Erythroblast (primary cell): Measurements from ENCODE around the gene TXLNB.

ENCODE experiments used
- DNase-seq, 2 experiments: peaks; one replicate each; lab custom pipeline; 2025; lab: John Stamatoyannopoulos, UW
- GATA1 ChIP-seq: IDR thresholded peaks from 2 replicates; pipeline ENCODE4 v1.6.1; 2011; ENCODE audit warnings: low read depth, mild to moderate bottlenecking, control low read depth, low read length, moderate library complexity
- POLR2A ChIP-seq: IDR thresholded peaks from 2 replicates; pipeline ENCODE4 v1.6.1; 2011; ENCODE audit warnings: mild to moderate bottlenecking, low read length

The TXLNB gene

DNA sequence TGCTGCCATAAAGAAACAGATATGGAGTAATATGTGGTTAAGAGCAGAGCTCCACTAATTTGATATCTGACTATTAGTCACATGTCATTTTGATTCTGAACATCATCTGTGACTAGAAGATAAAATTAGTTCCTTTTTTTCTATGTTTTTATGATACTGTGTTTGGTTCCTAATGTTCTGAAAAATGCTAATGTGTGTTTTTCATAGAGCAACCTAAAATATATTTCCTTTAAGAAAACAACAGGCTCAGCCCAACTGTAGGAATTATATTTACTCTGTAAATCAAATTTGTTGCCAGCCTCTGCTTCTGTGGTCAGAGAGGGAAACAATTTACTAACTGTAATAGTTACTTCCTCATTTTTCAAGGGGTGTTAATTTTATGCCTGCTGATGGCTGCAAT is 33.3 kb upstream of the TXLNB start:
- DNase-seq: no peak
- TF ChIP-seq GATA1: no peak
- no peak for TF ChIP-seq POLR2A

- no peak for TF ChIP-seq POLR2A
- no peak for TF ChIP-seq GATA1
- DNase-seq: no peak
Measured at GRCh38 chr6:139324301-139324555, 32.4 kb upstream of the TXLNB start.

DNA sequence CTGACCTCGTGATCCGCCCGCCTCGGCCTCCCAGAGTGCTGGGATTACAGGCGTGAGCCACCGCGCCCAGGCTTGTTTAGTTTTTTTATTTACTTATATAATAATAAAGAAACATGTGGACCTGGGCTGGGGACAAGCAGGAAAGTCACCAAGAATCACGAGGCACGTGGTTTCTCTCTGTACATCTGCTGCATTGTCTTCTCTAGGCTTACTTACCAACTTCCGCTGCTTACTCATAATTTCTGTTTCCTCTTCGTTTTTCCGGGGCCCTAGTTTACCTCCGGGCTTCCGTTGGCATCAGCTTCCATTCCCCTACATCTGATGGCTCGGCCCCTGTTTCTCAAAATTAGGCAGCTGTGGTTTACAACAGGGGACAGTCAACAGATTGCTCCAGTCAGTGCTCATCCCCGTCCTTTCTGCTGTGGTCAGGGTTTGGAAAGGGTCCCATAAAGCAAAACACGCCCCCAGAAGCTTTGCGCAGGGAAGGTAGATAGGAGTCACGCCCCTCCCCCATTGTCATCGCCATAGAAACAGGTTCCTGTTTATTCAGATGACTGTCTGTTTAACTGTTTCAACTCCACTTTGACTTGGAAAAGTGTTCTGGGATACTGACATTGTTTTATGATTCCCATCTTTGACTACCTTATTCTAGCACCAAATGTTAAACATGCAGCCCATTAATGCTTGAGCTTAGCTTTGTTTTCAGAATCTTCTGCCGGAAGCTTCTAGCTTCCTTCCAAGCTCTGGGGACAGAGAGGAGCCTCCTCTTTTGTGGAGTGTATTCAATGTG is 31.9 kb upstream of the TXLNB start:
- TF ChIP-seq POLR2A (no peak), GATA1 (no peak)
- peak; percentile 25 to 46 for DNase-seq

- no peak for DNase-seq
- TF ChIP-seq GATA1 (no peak), POLR2A (no peak)
Measured at GRCh38 chr6:139320081-139320480, 28.3 kb upstream of the TXLNB start.

DNA sequence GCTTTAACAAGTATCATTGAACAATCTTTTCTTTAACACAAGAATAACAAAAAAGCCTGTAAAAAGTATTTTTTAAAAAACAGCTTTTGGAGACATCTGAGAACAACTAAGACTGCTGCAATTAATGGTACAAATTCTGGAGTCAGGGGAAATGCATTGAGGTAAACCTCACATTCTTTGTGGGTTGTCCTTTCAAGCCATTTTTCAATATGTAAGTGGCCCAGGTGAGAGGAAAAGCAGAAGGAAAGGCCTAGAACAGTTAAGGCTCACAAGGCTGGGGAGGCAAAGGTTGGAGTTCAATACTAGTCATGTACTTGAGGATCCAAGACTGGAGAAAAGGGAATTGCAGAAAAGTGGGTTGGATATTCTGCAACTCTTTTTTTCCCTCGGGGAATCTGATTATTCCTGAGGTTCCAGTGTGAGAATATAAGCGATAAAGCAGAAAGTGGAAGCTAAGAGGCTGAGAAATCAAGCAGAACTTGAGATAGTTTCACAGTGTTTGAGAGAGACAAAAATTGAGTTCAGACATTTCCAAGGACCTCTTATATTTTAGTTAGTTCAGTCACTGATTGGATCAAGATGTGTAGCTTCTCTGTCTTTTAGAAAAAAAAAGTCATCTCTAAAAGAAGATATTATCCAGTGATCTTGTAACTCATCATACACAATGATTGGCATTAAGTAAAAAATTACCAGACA is 25.0 kb upstream of the TXLNB start:
- TF ChIP-seq GATA1: no peak
- no peak for TF ChIP-seq POLR2A

GRCh38 chr6:139313784-139314545 is 22.2 kb upstream of the TXLNB start:
- no peak for TF ChIP-seq GATA1
- no peak for TF ChIP-seq POLR2A
- no peak for DNase-seq

More for the DNA sequence above, 25.0 kb upstream of the TXLNB start:
- DNase-seq: no peak

DNA sequence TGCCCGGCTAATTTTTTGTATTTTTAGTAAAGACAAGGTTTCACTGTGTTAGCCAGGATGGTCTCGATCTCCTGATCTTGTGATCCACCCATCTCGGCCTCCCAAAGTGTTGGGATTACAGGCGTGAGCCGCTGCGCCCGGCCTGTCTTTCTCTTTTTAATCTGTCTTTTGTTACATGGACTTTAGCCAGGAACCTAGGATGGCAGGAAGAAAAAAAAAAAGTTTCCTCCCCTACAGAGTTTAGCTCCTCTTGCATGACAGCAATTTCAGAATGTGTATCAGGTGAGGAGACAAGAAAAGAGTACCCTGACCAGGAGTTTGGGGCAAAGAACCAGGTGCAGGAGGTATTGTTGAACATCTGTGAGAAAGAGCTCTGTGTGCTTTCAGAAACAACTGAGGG is 21.4 kb upstream of the TXLNB start:
- DNase-seq: no peak
- TF ChIP-seq GATA1: no peak
- no peak for TF ChIP-seq POLR2A

- TF ChIP-seq POLR2A (no peak), GATA1 (no peak)
- no peak for DNase-seq
Measured at GRCh38 chr6:139311831-139312230, 20.0 kb upstream of the TXLNB start.

DNA sequence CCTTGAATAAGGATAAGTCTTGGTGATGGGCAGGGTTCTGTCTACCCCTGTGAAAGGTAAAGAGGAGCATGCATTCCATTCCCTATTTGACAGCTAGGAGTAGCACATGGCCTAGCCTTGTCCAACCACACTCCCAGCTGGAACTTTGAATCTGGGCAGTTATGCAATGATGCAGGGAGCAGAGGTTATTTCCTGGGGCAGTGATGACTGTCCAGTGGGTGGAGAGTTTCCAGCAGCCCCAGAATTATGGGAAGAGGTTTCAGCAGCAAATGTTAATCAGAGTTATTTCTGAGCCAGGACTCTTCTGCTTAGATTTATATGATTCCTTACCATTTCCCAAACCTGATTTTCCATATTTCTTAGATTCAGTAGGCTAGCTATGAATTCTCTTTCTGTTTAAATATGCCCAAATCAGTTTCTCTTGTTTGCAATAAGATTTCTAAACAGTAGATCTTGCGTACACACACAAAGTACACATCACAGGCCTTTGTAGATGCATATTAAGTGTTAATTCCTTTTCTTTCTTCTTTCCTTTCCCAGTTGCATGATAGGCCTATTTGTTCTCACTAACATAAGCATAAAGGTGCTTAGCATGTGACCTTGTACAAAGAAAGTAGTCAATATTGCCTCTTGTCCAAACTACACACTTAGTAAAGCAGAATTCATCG is 17.3 kb upstream of the TXLNB start:
- DNase-seq: no peak
- TF ChIP-seq GATA1 (no peak), POLR2A (no peak)

DNA sequence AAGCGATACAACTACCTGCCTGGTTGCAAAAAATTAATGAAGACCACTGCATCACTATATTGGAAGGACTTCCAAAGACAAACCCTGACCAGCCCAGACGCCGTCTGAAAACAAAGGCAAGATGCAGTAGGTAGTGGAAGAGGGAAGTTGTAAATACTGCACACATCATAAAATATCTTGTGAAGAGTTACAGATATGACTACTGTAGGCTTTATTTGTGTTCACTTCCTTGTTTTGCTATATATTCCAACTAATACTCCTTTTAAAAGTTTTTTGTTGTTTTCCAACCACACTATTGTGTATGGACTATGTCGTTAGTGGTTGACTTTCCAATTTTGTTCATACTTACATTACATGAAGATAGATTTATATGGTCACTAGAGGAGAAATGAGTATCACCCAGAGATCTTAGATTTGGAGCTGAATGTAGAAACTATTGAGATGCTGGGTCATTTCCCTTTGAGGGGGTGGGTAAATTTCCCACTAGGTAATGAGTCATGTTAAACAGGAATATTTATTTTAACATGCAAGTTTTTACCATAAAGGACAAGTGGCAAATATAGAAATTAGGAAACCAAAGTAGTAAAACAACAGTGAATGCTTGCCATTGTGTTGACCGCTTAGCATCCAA is 16.6 kb upstream of the TXLNB start:
- DNase-seq: no peak
- TF ChIP-seq POLR2A (no peak), GATA1 (no peak)

DNA sequence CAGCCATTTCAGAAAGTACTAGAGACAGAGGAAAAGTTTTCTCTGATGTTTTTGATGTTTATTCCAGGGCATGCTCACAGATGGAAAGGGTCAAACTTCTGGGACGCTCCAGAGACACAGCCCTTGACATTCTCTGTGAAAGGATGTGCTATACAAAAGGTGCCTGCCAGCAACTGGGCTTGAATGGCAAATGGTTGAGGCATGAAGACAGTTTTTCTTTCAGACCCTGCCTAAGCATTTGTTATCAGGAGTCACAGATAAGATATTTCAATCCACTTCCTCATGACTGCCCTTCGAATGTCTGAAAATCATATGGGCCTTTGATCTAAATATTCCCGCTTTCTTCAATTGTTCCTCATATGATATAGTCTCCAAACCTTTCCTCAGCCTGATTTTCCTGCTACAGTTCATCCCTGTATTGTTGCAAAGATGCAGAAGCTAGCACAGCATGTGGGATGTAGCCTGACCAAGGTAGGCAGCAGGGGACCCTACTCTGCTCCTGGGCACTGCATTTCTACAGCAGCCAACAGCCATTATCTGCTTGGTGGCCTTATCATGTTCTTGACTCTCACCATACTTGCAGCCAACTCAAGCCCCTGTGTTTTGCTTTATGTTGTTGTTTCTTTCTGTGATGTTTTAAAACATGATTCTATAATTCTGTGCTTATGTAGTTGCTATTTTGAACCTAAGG is 14.6 kb upstream of the TXLNB start:
- DNase-seq: no peak
- TF ChIP-seq GATA1 (no peak), POLR2A (no peak)

DNA sequence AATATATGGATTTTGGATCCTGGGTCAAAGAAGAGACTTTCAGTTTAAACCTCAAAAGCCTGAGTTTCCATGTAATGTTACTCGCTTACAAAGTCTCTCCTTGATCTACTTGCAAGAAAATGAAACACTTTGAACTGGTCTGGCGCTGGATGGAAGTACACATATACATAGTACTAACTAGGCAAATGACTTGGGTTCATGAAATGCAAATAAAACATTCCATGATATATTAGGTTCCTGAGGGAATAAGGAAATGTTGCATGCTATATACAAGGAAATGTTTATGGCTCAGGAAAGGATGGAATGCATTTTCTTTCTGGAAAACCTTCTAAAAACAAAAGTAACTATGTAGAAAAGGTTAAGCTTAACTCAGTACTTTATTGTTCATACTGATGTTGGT is 11.4 kb upstream of the TXLNB start:
- TF ChIP-seq POLR2A: no peak
- no peak for TF ChIP-seq GATA1
- no peak for DNase-seq

DNA sequence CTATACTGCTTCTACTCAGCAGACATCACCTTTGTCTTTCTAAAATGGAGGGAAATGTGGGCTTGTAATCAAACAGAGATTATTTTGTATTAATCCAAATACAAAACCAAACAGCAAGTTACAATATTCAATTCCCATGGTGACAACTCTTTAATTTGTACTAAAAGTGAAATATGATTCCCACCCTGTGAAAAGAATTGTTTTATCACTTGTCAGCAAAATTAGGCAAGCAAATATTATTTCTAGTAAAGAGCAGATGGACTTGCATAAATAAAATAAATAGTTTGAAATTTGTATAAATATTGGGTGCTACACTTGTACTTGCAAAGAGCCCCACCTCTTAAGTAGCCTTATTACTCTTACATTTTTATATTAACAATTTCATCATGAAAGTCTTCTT is 6.1 kb upstream of the TXLNB start:
- TF ChIP-seq GATA1 (no peak), POLR2A (no peak)

More for the DNA sequence above, 6.1 kb upstream of the TXLNB start:
- no peak for DNase-seq
